ENCODE results near the gene OR5D13. TPM values are rescaled to one million over a fixed set of nuclear protein-coding genes. Genes with fewer than 3 reads are reported as not detected.

Gene OR5D13, protein sequence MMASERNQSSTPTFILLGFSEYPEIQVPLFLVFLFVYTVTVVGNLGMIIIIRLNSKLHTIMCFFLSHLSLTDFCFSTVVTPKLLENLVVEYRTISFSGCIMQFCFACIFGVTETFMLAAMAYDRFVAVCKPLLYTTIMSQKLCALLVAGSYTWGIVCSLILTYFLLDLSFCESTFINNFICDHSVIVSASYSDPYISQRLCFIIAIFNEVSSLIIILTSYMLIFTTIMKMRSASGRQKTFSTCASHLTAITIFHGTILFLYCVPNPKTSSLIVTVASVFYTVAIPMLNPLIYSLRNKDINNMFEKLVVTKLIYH
- not detected for total RNA-seq
- long read RNA-seq, donor 1, result 0 reads
- long read RNA-seq, donor 2, result 0 reads

DNA sequence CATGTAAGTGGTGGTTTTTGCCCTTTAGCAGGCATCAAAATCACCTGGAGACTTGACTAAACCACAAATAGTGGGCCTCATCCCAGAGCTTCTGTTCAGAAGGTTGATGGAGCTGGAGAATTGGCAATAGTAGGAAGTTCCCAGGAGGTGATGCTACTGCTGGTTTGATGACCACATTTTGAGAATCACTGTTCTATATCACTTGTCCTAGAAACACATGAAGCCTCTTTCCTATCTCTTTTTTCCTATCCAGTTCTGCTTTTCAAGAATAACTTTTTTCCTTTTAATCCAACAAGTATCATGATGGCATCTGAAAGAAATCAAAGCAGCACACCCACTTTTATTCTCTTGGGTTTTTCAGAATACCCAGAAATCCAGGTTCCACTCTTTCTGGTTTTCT is at the start of gene OR5D13:
Gene OR5D13, plus strand, starts transcription at position 301 of the 400 bp plus-strand sequence. Its CDS starts 0 bp downstream, at position 301.
- DNase-seq (ENCODE audit: low spot score), result no peak
- intact Hi-C loops (cut with DNase I), result no loop called here

DNA sequence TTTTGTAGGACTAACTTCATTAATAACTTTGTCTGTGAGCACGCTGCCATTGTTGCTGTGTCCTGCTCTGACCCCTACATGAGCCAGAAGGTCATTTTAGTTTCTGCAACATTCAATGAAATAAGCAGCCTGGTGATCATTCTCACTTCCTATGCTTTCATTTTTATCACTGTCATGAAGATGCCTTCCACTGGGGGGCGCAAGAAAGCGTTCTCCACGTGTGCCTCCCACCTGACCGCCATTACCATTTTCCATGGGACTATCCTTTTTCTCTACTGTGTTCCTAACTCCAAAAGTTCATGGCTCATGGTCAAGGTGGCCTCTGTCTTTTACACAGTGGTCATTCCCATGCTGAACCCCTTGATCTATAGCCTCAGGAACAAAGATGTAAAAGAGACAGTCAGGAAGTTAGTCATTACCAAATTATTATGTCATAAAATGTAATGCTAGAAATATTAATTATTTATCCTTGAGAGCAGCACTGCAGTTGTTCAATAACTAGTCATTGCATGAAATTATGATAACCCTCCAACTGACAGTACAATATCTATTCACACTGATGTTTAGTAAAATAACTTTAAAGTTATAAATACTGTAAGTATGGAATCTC is 46.4 kb upstream of the OR5D13 start:
- intact Hi-C loops (cut with DNase I), result no loop called here
- DNase-seq (ENCODE audit: low spot score), result no peak

DNA sequence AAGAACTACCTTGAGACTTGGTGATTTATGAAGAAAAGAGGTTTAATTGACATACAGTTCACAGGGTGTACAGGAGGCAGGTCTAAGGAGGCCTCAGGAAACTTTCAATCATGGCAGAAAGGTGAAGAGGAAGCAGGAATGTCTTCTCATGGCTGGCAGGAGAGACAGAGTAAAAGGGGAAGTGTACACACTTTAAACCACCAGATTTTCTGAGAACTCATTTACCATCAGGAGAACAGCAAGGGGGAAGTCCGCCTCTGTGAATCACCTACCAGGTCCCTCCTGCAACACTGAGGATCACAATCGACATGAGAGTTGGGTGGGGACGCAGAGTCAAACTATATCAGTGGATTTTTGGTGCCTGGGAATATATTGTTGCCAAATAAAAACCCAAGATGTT is 40.3 kb upstream of the OR5D13 start:
- DNase-seq (ENCODE audit: low spot score), result no peak
- intact Hi-C loops (cut with DNase I), result no loop called here

DNA sequence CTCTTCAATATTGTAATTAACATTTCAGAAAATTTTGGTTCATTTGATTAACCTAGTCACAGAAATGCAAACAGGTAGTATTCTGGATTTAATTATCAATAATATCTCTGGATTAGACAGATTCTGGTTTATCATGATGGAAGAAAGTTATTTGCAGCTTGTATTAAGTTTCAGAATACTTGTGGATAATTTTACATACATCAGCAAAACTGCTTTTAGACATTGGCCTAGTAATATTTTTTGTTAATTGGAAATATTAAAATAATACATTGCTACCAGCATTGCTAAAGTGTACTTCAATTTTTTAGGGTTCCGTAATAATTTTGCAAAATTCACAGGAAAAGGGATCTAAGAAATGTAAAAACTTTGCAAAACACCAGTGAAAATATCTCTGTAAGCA is 18.4 kb downstream of the OR5D13 start:
- intact Hi-C loops (cut with DNase I), result no loop called here
- no peak for DNase-seq (ENCODE audit: low spot score)

DNA sequence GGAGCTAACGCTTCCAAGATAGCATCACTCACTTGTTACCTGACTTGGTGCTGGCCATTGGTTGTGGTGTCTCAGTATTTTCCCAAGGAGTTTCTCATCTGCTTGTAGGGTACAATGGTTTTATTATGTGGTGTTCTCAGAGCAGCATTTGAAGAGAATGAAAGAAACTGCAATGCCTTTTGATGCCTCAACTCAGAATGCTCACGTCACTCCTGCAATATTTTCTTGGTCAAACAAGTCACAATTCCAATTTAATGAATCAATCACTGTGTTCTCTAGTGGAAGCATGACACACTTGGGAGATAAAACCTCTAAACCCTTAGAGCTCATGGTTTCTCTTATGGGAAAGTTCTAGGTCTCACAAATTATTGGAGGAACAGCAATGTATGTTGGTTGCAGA is 20.1 kb downstream of the OR5D13 start:
- intact Hi-C loops (cut with DNase I), result no loop called here

DNA sequence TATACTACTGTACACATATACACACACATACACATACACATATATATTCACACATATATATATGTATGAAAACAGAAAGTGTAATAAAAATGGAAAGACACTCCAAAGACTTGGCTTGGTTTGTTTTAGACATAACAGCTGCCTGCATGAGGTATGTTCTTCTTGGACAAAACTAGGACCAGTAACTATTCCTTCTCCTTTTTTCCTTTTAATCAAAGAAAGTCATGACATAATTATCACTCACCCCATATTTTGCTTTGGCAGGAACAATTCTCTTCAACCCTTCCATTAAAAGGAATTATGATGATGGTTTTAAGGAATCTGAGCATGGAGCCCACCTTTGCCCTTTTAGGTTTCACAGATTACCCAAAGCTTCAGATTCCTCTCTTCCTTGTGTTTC is 22.0 kb downstream of the OR5D13 start, which contains the start of gene OR5D14:
Gene OR5D14, plus strand, starts transcription at position 301 of the 400 bp plus-strand sequence. Its CDS starts 0 bp downstream, at position 301.
- DNase-seq (ENCODE audit: low spot score), result no peak
- intact Hi-C loops (cut with DNase I), result no loop called here

More for the DNA sequence above, 20.1 kb downstream of the OR5D13 start:
- DNase-seq (ENCODE audit: low spot score), result no peak

DNA sequence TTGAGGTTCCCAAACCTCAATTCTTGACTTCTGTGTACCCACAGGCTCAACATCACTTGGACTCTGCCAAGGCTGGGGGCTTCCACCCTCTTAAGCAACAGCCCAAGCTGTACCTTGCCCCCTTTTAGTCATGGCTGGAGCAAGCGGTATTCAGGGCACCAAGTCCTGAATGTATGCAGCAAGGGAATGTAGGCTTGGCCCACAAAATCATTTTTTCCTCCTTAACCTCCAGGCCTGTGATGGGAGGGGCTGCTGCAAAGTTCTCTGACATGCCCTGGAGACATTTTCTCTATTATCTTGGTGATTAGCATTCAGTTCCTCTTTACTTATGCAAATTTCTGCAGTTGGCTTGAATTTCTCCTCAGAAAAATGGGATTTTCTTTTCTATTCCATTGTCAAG is 33.0 kb downstream of the OR5D13 start:
- intact Hi-C loops (cut with DNase I), result no loop called here
- no peak for DNase-seq (ENCODE audit: low spot score)

DNA sequence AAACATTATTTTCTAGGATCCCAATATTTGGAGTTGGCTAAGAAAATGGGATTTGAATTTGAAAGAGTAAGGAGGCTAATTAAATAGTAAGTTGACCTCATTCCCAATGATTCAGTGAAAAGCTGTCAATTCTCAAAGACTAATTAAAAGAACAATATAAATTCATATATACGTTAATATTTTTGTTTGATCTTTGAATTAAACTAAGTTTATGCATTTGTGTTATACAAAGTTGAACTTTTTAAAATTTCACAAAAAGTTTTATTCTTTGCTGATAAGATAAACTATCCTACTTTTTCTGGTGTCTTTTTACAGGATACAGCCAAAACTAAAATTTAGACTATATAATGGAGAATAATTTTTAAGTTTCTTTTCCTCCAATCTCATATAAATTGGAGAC is 37.8 kb downstream of the OR5D13 start, which contains the start of gene OR5L1:
Gene OR5L1, plus strand, starts transcription at position 301 of the 400 bp plus-strand sequence. CDS start 100 bp downstream, outside the sequence.
- DNase-seq (ENCODE audit: low spot score), result no peak
- intact Hi-C loops (cut with DNase I), result no loop called here

DNA sequence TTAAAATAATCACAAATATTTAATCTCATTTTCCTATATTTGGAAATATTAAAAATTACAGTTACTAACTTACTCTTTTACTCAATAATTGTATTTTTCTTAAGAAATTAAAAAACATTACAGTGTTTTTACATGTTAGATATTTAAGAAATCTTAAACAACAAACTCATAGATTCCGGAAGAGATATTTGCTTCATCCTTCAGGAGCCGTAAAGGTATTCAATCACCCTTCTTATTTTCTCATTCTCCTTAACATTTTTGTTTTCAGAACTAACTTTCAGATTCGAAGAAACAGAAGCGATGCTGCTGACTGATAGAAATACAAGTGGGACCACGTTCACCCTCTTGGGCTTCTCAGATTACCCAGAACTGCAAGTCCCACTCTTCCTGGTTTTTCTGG is 46.1 kb downstream of the OR5D13 start, which contains the start of gene OR5D18:
Gene OR5D18, plus strand, starts transcription at position 301 of the 400 bp plus-strand sequence. Its CDS starts 0 bp downstream, at position 301.
- no peak for DNase-seq (ENCODE audit: low spot score)
- intact Hi-C loops (cut with DNase I), result no loop called here

Other genes starting within 250 kb of the OR5D13 start
- gene OR4C15, start 219.0 kb upstream of the OR5D13 start, total RNA-seq, result not detected
- not detected for gene OR4C16, start 201.3 kb upstream of the OR5D13 start, total RNA-seq
- gene OR4C11, start 165.8 kb upstream of the OR5D13 start, total RNA-seq, result not detected
- gene OR4P4, start 138.3 kb upstream of the OR5D13 start, total RNA-seq, result not detected
- not detected for gene OR4S2, start 125.1 kb upstream of the OR5D13 start, total RNA-seq
- gene OR4C6, start 111.2 kb upstream of the OR5D13 start, total RNA-seq, result not detected
- gene OR5D14, start 22.1 kb downstream of the OR5D13 start, total RNA-seq, result not detected
- not detected for gene OR5L1, start 37.9 kb downstream of the OR5D13 start, total RNA-seq
- gene OR5D18, start 46.2 kb downstream of the OR5D13 start, total RNA-seq, result not detected
- gene OR5L2, start 53.8 kb downstream of the OR5D13 start, total RNA-seq, result not detected
- gene OR5D16, start 65.3 kb downstream of the OR5D13 start, total RNA-seq, result not detected
- not detected for gene TRIM51, start 109.9 kb downstream of the OR5D13 start, total RNA-seq
- not detected for gene OR5W2, start 141.1 kb downstream of the OR5D13 start, total RNA-seq
- not detected for gene OR5I1, start 163.0 kb downstream of the OR5D13 start, total RNA-seq
- gene OR10AG1, start 196.5 kb downstream of the OR5D13 start, total RNA-seq, result not detected
- gene OR5F1, start 221.2 kb downstream of the OR5D13 start, total RNA-seq, result not detected

All from posterior vena cava (tissue), 2 donors.